VCaP (cell line): Measurements from ENCODE around the gene BBS9.
A peak's percentile ranks its signal among the peaks of the same experiment; 100 is the strongest.

Experiments
- H3K27ac ChIP-seq: fragments of 450-650 bp; 2 replicates; pipeline ENCODE4 v1.5.1; 2017
- TF ChIP-seq, protein P1 (sequence below): fragments of 450-650 bp; conservative IDR thresholded peaks from 2 replicates; pipeline ENCODE4 v1.5.1; 2017; ENCODE audit warnings: mild to moderate bottlenecking, moderate library complexity

Gene BBS9

DNA sequence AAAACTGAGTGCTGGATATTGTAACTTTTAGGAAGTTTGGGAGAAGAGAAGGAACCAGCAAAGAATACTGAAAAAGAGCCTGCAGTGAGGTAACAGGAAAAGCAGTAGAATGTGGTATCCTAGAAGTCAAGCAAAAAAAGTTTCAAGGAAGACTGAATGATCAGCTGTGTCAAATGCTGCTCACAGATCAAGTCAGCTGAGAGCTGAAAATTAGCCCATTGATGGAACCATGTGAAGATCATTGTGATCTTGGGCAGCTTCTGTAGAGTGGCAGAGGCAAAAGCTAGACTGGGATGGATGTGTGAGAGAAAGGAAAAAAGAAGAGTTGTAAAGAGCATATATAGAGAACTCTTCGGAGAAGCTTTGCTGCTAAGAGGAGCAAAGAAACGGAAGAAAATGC, 460.5 kb downstream of the BBS9 start:
- no peak overlapping the region for H3K27ac ChIP-seq
- TF ChIP-seq, protein P1, sequence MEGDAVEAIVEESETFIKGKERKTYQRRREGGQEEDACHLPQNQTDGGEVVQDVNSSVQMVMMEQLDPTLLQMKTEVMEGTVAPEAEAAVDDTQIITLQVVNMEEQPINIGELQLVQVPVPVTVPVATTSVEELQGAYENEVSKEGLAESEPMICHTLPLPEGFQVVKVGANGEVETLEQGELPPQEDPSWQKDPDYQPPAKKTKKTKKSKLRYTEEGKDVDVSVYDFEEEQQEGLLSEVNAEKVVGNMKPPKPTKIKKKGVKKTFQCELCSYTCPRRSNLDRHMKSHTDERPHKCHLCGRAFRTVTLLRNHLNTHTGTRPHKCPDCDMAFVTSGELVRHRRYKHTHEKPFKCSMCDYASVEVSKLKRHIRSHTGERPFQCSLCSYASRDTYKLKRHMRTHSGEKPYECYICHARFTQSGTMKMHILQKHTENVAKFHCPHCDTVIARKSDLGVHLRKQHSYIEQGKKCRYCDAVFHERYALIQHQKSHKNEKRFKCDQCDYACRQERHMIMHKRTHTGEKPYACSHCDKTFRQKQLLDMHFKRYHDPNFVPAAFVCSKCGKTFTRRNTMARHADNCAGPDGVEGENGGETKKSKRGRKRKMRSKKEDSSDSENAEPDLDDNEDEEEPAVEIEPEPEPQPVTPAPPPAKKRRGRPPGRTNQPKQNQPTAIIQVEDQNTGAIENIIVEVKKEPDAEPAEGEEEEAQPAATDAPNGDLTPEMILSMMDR: no peak

DNA sequence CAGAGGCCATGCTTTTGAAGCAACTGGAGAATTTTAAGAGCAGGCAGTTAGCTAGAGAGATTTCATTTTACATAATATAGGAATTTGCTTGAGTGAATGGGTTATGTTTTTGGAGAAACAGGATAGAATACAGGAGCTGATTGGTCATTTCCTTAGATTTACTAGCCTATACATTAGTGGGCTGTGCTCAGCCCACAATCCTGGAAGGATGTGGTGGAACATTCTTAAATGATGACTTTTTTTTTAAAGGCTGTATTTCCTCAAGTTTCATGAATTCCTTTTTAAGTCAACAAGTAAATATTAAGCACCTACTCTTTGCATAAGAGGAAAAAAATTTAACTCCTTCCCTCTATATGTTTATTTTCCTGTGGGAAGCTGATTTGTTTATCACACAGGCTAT, 461.6 kb downstream of the BBS9 start:
- no peak overlapping the region for H3K27ac ChIP-seq
- TF ChIP-seq, protein P1: no peak

DNA sequence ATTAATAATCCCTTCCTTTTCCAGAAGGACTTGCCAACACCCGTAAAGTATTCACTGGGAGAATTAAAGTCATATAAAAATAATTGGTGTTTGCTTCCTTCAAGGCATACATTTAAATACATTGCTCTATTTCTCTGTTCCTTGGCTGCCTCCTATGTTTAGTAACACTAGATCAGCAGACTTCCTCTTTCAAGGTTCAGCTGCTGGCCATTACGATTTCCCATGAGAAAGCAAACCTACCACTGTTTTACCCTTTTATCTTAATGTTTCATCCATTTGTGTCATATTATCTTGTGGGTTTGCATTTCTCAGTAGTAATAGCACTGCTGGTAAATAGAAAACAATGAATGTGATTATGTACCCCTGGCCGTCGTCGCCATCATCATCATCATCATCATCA, 462.1 kb downstream of the BBS9 start:
- H3K27ac ChIP-seq: no peak overlapping the region
- TF ChIP-seq, protein P1: no peak

DNA sequence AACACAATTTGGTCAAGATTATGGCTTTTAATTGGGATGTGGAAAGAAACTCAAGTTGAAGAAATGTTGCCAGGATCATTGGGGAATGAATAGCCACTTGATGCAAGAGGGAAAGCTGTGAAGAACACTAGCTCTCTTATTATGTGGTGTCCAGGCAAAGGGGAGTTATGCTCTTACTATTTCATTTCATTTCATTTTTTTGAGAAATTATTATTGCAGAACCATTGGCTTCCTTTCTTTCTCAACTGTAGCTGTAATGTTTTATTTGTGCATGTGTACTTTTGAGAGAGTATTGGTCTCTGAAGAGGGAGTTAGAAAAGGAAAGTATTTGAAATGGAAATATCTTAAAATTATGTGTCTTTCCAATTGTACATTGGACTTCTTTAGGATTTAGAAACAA, 463.4 kb downstream of the BBS9 start:
- TF ChIP-seq, protein P1: no peak
- no peak overlapping the region for H3K27ac ChIP-seq

DNA sequence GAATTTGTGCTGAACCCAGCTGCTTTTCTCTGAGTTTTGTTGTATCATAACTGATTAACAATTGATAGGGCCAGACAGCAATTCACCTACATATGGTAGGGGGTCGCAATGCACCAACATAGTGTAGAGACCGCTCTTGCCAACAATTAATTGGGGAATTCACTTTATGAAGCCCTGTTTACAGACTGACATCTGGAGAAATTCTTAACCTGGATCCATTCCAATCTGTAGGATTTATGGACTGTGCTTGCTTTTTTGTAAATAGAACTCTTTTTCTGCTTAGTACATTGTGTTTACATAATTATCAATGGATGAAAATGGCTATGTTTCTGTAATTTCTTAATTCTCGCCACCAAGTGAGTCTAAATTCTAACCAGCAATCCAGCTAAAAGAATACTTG, 464.2 kb downstream of the BBS9 start:
- TF ChIP-seq, protein P1: no peak
- peak overlapping the region; percentile 24; the same call in 1 of the 2 replicates for H3K27ac ChIP-seq

DNA sequence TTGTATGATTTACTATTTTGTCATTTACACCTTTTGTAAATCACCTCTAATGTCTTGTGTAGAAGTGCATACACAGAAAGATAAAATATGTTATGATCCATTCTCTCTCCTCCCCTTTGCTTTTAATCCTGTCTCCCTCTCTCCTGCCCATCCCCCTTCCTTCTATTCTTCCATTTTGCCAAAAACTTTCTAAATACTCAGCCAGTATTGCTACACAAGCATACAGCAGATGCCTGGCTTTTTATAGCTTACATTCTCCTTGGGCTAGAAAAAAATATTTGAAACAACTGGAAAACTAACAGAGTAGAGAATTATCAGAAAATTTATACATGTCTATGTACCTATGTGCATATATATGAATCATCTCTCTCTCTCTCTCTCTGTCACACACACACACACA, 467.3 kb downstream of the BBS9 start:
- TF ChIP-seq, protein P1: no peak
- no peak overlapping the region for H3K27ac ChIP-seq

DNA sequence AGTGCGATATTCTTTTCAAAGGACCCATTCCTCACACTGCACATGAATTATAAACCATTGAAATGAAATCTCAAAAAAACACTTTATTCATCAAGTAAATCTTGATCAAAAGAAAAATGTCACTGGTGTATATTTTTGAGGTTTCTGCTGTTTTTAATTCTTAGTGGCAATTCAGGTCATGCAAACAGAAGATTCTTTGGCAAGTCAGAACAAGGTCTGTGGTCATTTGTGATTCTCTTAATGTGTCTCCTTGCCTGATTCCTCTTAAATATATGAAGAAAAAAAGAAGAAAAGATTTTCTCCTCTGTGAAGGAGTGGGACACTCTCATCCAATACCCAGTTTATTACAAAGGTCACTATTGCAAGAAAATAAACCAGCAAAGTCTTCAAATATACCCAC, 467.8 kb downstream of the BBS9 start:
- TF ChIP-seq, protein P1: no peak
- no peak overlapping the region for H3K27ac ChIP-seq

DNA sequence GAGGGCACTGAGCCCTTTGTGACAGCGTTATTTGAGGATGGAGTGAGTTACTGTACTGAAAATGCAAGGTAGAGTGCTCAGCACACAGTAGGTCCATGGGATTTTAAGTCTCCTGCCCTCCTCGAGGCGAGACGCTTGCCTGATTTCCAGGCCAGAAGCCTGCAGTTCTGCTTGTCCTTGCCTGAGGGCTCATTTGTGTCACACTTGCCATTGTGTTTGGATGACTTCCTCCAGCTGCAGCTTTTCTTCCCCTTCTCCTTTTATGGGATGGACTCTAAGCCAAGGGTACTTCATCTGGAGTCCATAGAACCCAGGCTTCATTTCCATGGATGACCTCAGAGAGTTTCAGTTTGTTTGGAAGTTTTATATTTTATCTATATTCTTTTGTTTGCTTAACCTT, 471.7 kb downstream of the BBS9 start:
- TF ChIP-seq, protein P1: no peak
- no peak overlapping the region for H3K27ac ChIP-seq
